WTC11 (cell line): Measurements from ENCODE around the gene STRAP. TPM values are rescaled to one million over a fixed set of nuclear protein-coding genes. Genes with fewer than 3 reads are reported as not detected.

Experiments
- ATAC-seq: fragments of 200-7000 bp; cut with Tn5 transposase; 2 replicates; pipeline ENCODE4 v1.10.0; 2021; ENCODE audit warnings: mild to moderate bottlenecking, moderate library complexity
- CTCF ChIA-PET: fragments of 300-600 bp; sonication (Branson Sonifier 250); formaldehyde crosslinking; loops from one replicate; lab custom pipeline; 2021; ENCODE audit warnings: antibody characterized with exemption; lab: Charles Lee
- POLR2A ChIA-PET: fragments of 350-600 bp; sonication (Branson Sonifier 250); formaldehyde crosslinking; loops from one replicate; lab custom pipeline; 2021; ENCODE audit warnings: antibody characterized with exemption; lab: Charles Lee
- DNase-seq: peaks from one replicate; pipeline ENCODE4 v3.0.0; 2021; ENCODE audit warnings: low spot score
- H3K27ac Mint-ChIP-seq: 2 replicates; pipeline ENCODE4 v1.8.0; 2021; ENCODE audit warnings: mixed read lengths
- H3K27me3 Mint-ChIP-seq: 2 replicates; pipeline ENCODE4 v1.8.0; 2021; ENCODE audit warnings: low read depth, mild to moderate bottlenecking, moderate library complexity, mixed read lengths
- H3K36me3 Mint-ChIP-seq: 2 replicates; pipeline ENCODE4 v1.8.0; 2021; ENCODE audit warnings: mixed read lengths
- H3K4me1 Mint-ChIP-seq: 2 replicates; pipeline ENCODE4 v1.8.0; 2022; ENCODE audit warnings: mixed read lengths
- H3K4me3 Mint-ChIP-seq: 2 replicates; pipeline ENCODE4 v1.8.0; 2021; ENCODE audit warnings: mild to moderate bottlenecking, moderate library complexity, mixed read lengths
- H3K9me3 Mint-ChIP-seq: 2 replicates; pipeline ENCODE4 v1.8.0; 2021; ENCODE audit warnings: mixed read lengths
- AR ChIP-seq: fragments of 250-450 bp; sonication (Bioruptor Pico); IDR thresholded peaks from 2 replicates; pipeline ENCODE4 v1.9.0; 2021; ENCODE audit warnings: mild to moderate bottlenecking
- ATF3 ChIP-seq: sonication (generic); formaldehyde crosslinking; conservative IDR thresholded peaks from 2 replicates; pipeline ENCODE4 v1.8.1; 2022; ENCODE audit warnings: mild to moderate bottlenecking, missing genetic modification reagents
- ATF6 ChIP-seq: sonication (generic); formaldehyde crosslinking; IDR thresholded peaks from 2 replicates; pipeline ENCODE4 v1.8.1; 2023; ENCODE audit warnings: mild to moderate bottlenecking, missing genetic modification reagents
- CBFB ChIP-seq: sonication (generic); formaldehyde crosslinking; IDR thresholded peaks from 2 replicates; pipeline ENCODE4 v1.8.1; 2022; ENCODE audit warnings: mild to moderate bottlenecking, low read depth, missing genetic modification reagents
- CREM ChIP-seq: sonication (generic); formaldehyde crosslinking; IDR thresholded peaks from 2 replicates; pipeline ENCODE4 v1.8.1; 2022; ENCODE audit warnings: mild to moderate bottlenecking, missing genetic modification reagents, moderate library complexity
- CTCF ChIP-seq: fragments of 200-600 bp; IDR thresholded peaks from 2 replicates; pipeline ENCODE4 v1.8.0; 2022; ENCODE audit warnings: antibody characterized with exemption
- FOXJ3 ChIP-seq: sonication (generic); formaldehyde crosslinking; IDR thresholded peaks from 2 replicates; pipeline ENCODE4 v1.9.0; 2021; ENCODE audit warnings: missing genetic modification reagents, mild to moderate bottlenecking, borderline replicate concordance
- FOXP1 ChIP-seq: sonication (generic); formaldehyde crosslinking; IDR thresholded peaks from 2 replicates; pipeline ENCODE4 v1.8.0; 2022; ENCODE audit warnings: missing genetic modification reagents, mild to moderate bottlenecking, moderate library complexity, borderline replicate concordance
- GABPB1 ChIP-seq: sonication (generic); formaldehyde crosslinking; IDR thresholded peaks from 2 replicates; pipeline ENCODE4 v1.8.1; 2023; ENCODE audit warnings: mild to moderate bottlenecking, missing genetic modification reagents
- HMGXB4 ChIP-seq: sonication (generic); formaldehyde crosslinking; IDR thresholded peaks from 2 replicates; pipeline ENCODE4 v1.8.1; 2023; ENCODE audit warnings: mild to moderate bottlenecking, moderate library complexity, missing genetic modification reagents
- MLX ChIP-seq: sonication (generic); formaldehyde crosslinking; IDR thresholded peaks from 2 replicates; pipeline ENCODE4 v1.8.1; 2023; ENCODE audit warnings: mild to moderate bottlenecking, missing genetic modification reagents, moderate library complexity
- NR1H2 ChIP-seq: sonication (generic); formaldehyde crosslinking; IDR thresholded peaks from 2 replicates; pipeline ENCODE4 v1.9.0; 2021; ENCODE audit warnings: mild to moderate bottlenecking, moderate library complexity, missing genetic modification reagents
- SMAD4 ChIP-seq: sonication (generic); formaldehyde crosslinking; IDR thresholded peaks from 2 replicates; pipeline ENCODE4 v1.8.0; 2022; ENCODE audit warnings: mild to moderate bottlenecking, missing genetic modification reagents
- ZMAT4 ChIP-seq: fragments of 250-450 bp; sonication (Bioruptor Pico); IDR thresholded peaks from 2 replicates; pipeline ENCODE4 v1.9.0; 2021; ENCODE audit warnings: mild to moderate bottlenecking
- ZNF281 ChIP-seq: sonication (generic); formaldehyde crosslinking; IDR thresholded peaks from 2 replicates; pipeline ENCODE4 v1.8.0; 2023; ENCODE audit warnings: mild to moderate bottlenecking, missing genetic modification reagents
- ZNF423 ChIP-seq: fragments of 250-450 bp; sonication (Bioruptor Pico); IDR thresholded peaks from 2 replicates; pipeline ENCODE4 v2.1.2; 2022; ENCODE audit warnings: mild to moderate bottlenecking, moderate library complexity
- ZNF532 ChIP-seq: fragments of 250-450 bp; sonication (Bioruptor Pico); IDR thresholded peaks from 2 replicates; pipeline ENCODE4 v1.9.0; 2021; ENCODE audit warnings: mild to moderate bottlenecking, borderline replicate concordance
- ZNF671 ChIP-seq: fragments of 250-450 bp; sonication (Bioruptor Pico); IDR thresholded peaks from 2 replicates; pipeline ENCODE4 v1.8.0; 2021; ENCODE audit warnings: mild to moderate bottlenecking
- total RNA-seq: library from RNA; stranded (reverse); gene quantifications from 3 replicates; pipeline ENCODE4 v1.2.3, GENCODE V29; 2021

STRAP gene
- total RNA-seq, 1 experiment from 2014 or later = 221 TPM

- TF ChIP-seq NR1H2 (CRISPR knock-in tag) = no peak
- TF ChIP-seq CTCF = no peak
- no peak for TF ChIP-seq ATF3
- no peak for TF ChIP-seq ZNF281
- TF ChIP-seq ATF6 (CRISPR knock-in tag) = no peak
- no peak for TF ChIP-seq ZNF671
- TF ChIP-seq ZNF423 (CRISPR knock-in tag) = no peak
- no peak for TF ChIP-seq AR (CRISPR knock-in tag)
- TF ChIP-seq FOXJ3 = no peak
- no peak for TF ChIP-seq ZNF532 (CRISPR knock-in tag)
- no peak for TF ChIP-seq CREM (CRISPR knock-in tag)
- no peak for TF ChIP-seq ZMAT4
- no peak for TF ChIP-seq CBFB (CRISPR knock-in tag)
- no peak for TF ChIP-seq HMGXB4 (CRISPR knock-in tag)
- TF ChIP-seq MLX = no peak
- no peak for TF ChIP-seq FOXP1
- TF ChIP-seq GABPB1 (CRISPR knock-in tag) = no peak
- TF ChIP-seq SMAD4 (CRISPR knock-in tag) = no peak
- TF ChIP-seq, all 79 proteins: peak for 0
Measured at GRCh38 chr12:15834575-15834974, 47.6 kb upstream of the STRAP start.

More at GRCh38 chr12:15834575-15834974, 47.6 kb upstream of the STRAP start:
- CTCF ChIA-PET = no interaction called here
- POLR2A ChIA-PET = no interaction called here
- no peak overlapping the region for H3K4me3 Mint-ChIP-seq
- ATAC-seq = no peak
- no peaks in the 10 kb centered on the region for H3K27me3 Mint-ChIP-seq
- H3K36me3 Mint-ChIP-seq = no peaks in the 10 kb centered on the region
- peaks cover 6% of the 10 kb centered on the region; the same call in 1 of the 2 replicates for H3K9me3 Mint-ChIP-seq
- DNase-seq = no peak
- H3K4me1 Mint-ChIP-seq = no peaks in the 10 kb centered on the region
- H3K27ac Mint-ChIP-seq = no peak overlapping the region
